ENCODE data around the gene RAP1GAP2. TPM values are rescaled to one million over a fixed set of nuclear protein-coding genes. Genes with fewer than 3 reads are reported as not detected.

The RAP1GAP2 gene
- total and polyA plus RNA-seq, 2 of the 8 experiments (the other 6 are each of a cell fraction or from before 2014, with no cell fraction given) = 24.0 to 63.8 TPM

DNA sequence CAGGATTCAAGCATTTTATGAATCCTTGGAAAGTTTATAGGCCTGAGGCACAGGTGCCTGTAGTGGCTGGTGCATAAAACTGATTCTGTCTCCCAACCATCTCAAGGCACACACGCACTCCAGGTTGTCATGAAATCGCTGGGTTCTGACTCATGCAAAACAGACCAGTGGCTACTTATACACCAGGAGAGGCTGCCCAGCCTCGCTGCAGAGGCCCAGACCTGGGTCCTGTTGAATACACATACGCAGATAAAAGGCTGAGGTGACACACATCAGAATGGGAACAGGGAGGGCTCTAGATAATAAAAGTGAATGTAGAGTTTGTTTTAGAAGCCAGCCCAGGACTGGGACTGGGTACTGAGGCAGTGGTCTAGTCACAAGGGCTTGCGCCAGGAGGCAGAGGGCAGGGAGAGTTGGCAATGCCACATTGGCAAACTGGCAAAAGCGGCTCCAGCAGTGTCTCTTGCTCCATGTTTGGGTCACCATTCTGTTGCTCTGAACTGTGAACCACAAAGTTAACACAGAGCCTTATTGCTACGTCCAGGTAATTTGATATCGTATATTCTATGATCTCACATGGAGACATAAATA lies 253.6 kb downstream of the RAP1GAP2 start:
- TF ChIP-seq POLR2AphosphoS5 (IDR thresholded peaks at IDR 0.05; ENCODE audit: low read depth, low read length) (no peak), NRF1 (IDR thresholded peaks at IDR 0.05; ENCODE audit: low read depth, low read length) (no peak), TAF7 (optimal IDR thresholded peaks at IDR 0.05; ENCODE audit: borderline replicate concordance, low read depth, low read length) (no peak), HDAC6 (IDR thresholded peaks at IDR 0.05; ENCODE audit: low read depth, low read length) (no peak), RNF2 (IDR thresholded peaks at IDR 0.05; ENCODE audit: borderline replicate concordance, low read depth, low read length, missing control alignments, poor library complexity, severe bottlenecking) (no peak), EZH2 (IDR thresholded peaks at IDR 0.05; ENCODE audit: low read depth, low read length, severe bottlenecking) (no peak), RXRA (IDR thresholded peaks at IDR 0.05; ENCODE audit: insufficient read depth, low read depth, low read length) (no peak), SAP30 (IDR thresholded peaks at IDR 0.05; ENCODE audit: insufficient read depth, insufficient replicate concordance, low read length) (no peak), RBBP5 (IDR thresholded peaks at IDR 0.05; ENCODE audit: borderline replicate concordance, low read depth, low read length) (no peak), SP2 (IDR thresholded peaks at IDR 0.05; ENCODE audit: low read length) (no peak)
- Histone ChIP-seq H3K27me3 (replicated peaks in 1 of 4; ENCODE audit: control insufficient read depth in 3 of 4, extremely low read depth in 1 of 4, insufficient read depth in 3 of 4, low read length in 3 of 4) (no peaks in the 10 kb centered on the region), H3K79me2 (ENCODE audit: control insufficient read depth in 1 of 2, insufficient read depth in 2 of 2, low read length in 2 of 2) (no peaks in the 10 kb centered on the region), H3K79me1 (ENCODE audit: low read depth, low read length) (no peaks in the 10 kb centered on the region), H4K91ac (replicated peaks; ENCODE audit: insufficient read length, low read length) (no peak overlapping the region), H4K20me1 (replicated peaks in 1 of 2; ENCODE audit: control insufficient read depth in 1 of 2, insufficient read depth in 2 of 2, low read length in 2 of 2) (no peaks in the 10 kb centered on the region), H2AFZ (ENCODE audit: low read length) (no peak overlapping the region; the same call in 1 of the 2 replicates), H3K36me3 (ENCODE audit: control insufficient read depth in 2 of 4, insufficient read depth in 4 of 4, low read length in 3 of 4) (no peaks in the 10 kb centered on the region), H2BK20ac (ENCODE audit: low read length) (no peak overlapping the region), H3K9me3 (ENCODE audit: insufficient read depth in 2 of 2, low read depth in 1 of 2, low read length in 1 of 2) (no peaks in the 10 kb centered on the region), H4K5ac (ENCODE audit: insufficient read length, low read depth, low read length) (no peak overlapping the region), H3K56ac (replicated peaks; ENCODE audit: insufficient read length, low read depth, low read length) (no peak overlapping the region), H2BK12ac (ENCODE audit: low read depth, low read length) (no peak overlapping the region), H3K14ac (ENCODE audit: insufficient read length) (no peak overlapping the region), H2AK5ac (ENCODE audit: low read depth, low read length) (no peak overlapping the region), H3K4me2 (ENCODE audit: insufficient read depth in 1 of 2, low read depth in 2 of 2, low read length in 2 of 2) (peak overlapping the region; percentile 29 to 83; a peak in 3 of 4 replicates), H3K4me1 (replicated peaks in 1 of 4; ENCODE audit: control insufficient read depth in 3 of 4, insufficient read depth in 4 of 4, low read length in 3 of 4) (no peaks in the 10 kb centered on the region; a peak in 1 of 7 replicates), H3K27ac (ENCODE audit: low read depth, low read length) (no peak overlapping the region), H3K23ac (ENCODE audit: insufficient read length) (no peak overlapping the region), H3K9ac (replicated peaks in 1 of 4; ENCODE audit: extremely low read depth in 1 of 4, low read depth in 3 of 4, low read length in 3 of 4) (no peak overlapping the region), H4K8ac (ENCODE audit: extremely low read depth, insufficient read depth, low read length) (no peak overlapping the region), H2BK5ac (ENCODE audit: low read depth, low read length) (no peak overlapping the region), H2BK120ac (replicated peaks; ENCODE audit: low read depth, low read length) (no peak overlapping the region), H3K23me2 (ENCODE audit: low read depth, low read length) (no peaks in the 10 kb centered on the region), H3K18ac (ENCODE audit: extremely low read depth, low read length) (no peak overlapping the region), H3K4ac (replicated peaks; ENCODE audit: insufficient read length, low read depth, low read length) (peak overlapping the region; percentile 46), H2BK15ac (ENCODE audit: low read length) (no peak overlapping the region), H3K4me3 (ENCODE audit: extremely low read depth in 1 of 4, insufficient read depth in 2 of 4, low read depth in 3 of 4, low read length in 4 of 4) (peak overlapping the region in 2 of 4 experiments; percentile 50 to 76; a peak in 4 of 8 replicates)
- 84% methylated on average over 8 of the region's 8 CpGs; no CpG with 5 or more reads in 1 of the 2 experiments for WGBS, 2 experiments (ENCODE audit: extremely low coverage in 1 of 2, insufficient coverage in 1 of 2, insufficient read length in 1 of 2, insufficient replicate concordance in 2 of 2, low coverage in 1 of 2, low lambda C conversion rate in 2 of 2, missing lambda C conversion rate in 1 of 2)
- POLR2A ChIA-PET (ENCODE audit: partially characterized antibody) = interaction anchor here (0.6 kb wide), 2 partner anchors 365 to 463 kb away, joined by 3 read pairs; no protein-coding TSS in a partner anchor
- FAIRE-seq = no peak
- CTCF ChIA-PET (ENCODE audit: partially characterized antibody) = interaction anchor here (1.0 to 1.6 kb wide), 5 partner anchors 19 to 628 kb away, joined by 3 to 6 read pairs (median 3); no protein-coding TSS in a partner anchor
- peak in 1 of 2 experiments; percentile 39 for DNase-seq (ENCODE audit: low read depth in 1 of 2, low spot score in 2 of 2)
